ENCODE results near the gene SLC36A3. TPM values are rescaled to one million over a fixed set of nuclear protein-coding genes. Genes with fewer than 3 reads are reported as not detected.
"Not testable (repeated sequence)": the region's sequence is repeated elsewhere in the genome, so short reads cannot be mapped to it uniquely, and the experiment has no call there.

SLC36A3 gene
- total RNA-seq, 1 experiment from 2014 or later, result not detected

- Histone ChIP-seq H3K9me3 (ENCODE audit: control insufficient read depth in 1 of 2, insufficient read depth in 1 of 2, low read depth in 1 of 2, low read length in 2 of 2) (no peaks in the 10 kb centered on the region), H3K4me1 (ENCODE audit: control insufficient read depth in 1 of 2, insufficient read depth in 2 of 2, low read length in 2 of 2) (peaks cover 3 to 42% of the 10 kb centered on the region in 2 experiments; a peak in 3 of 4 replicates), H3K27ac (ENCODE audit: low read depth, low read length) (no peak overlapping the region), H4K20me1 (ENCODE audit: insufficient read depth) (no peaks in the 10 kb centered on the region), H2AFZ (ENCODE audit: low read depth, low read length, poor library complexity, severe bottlenecking) (no peak overlapping the region), H3K79me2 (ENCODE audit: insufficient read depth, low read length) (no peaks in the 10 kb centered on the region), H3K9ac (ENCODE audit: low read length) (no peak overlapping the region), H3K4me2 (ENCODE audit: low read length) (no peak overlapping the region), H3K27me3 (ENCODE audit: insufficient read depth, low read length) (no peaks in the 10 kb centered on the region), H3K36me3 (ENCODE audit: control insufficient read depth in 1 of 2, insufficient read depth in 2 of 2, low read length in 2 of 2) (no peaks in the 10 kb centered on the region), H3K9me2 (ENCODE audit: insufficient read depth) (no peaks in the 10 kb centered on the region), H3K4me3 (replicated peaks in 1 of 2; ENCODE audit: low read depth in 1 of 2, low read length in 2 of 2) (no peak overlapping the region)
- ChIA-PET RAD21 (ENCODE audit: low non-redundant PET in 1 of 2, low total read pairs in 2 of 2, uncharacterized antibody in 2 of 2, unreplicated experiment in 2 of 2) (no interaction called here), CTCF (interaction anchor here (0.7 kb wide), 1 partner anchor 455 kb away, joined by 3 read pairs; no protein-coding TSS in a partner anchor), POLR2A (no interaction called here)
- no peak for TF ChIP-seq CTCF (IDR thresholded peaks at IDR 0.05 in 2 of 3, conservative IDR thresholded peaks at IDR 0.05 in 1 of 3; ENCODE audit: borderline replicate concordance in 1 of 3, insufficient read depth in 1 of 3, low read depth in 2 of 3, low read length in 2 of 3)
- TF ChIP-seq EGR1 (IDR thresholded peaks at IDR 0.05; ENCODE audit: low read depth), result no peak
- no peak for TF ChIP-seq POLR2AphosphoS5 (IDR thresholded peaks at IDR 0.05; ENCODE audit: low read depth, low read length)
- TF ChIP-seq ZNF274 (IDR thresholded peaks at IDR 0.05; ENCODE audit: low read depth, low read length), result no peak
- no peak for TF ChIP-seq ZFX (IDR thresholded peaks at IDR 0.05)
- DNase-seq (ENCODE audit: low read depth, low spot score) (no peak), ATAC-seq (no peak)
- intact Hi-C loops (cut with micrococcal nuclease), result loop anchor here (10.0 kb wide), 1 partner anchor 489 kb away; no protein-coding TSS in a partner anchor
- BruUV-seq (replicated peaks), result no TSS peak
Measured at GRCh38 chr5:151255621-151256286, 47.8 kb downstream of the SLC36A3 start.

GRCh38 chr5:151254990-151255389, 48.6 kb downstream of the SLC36A3 start:
- DNase-seq (ENCODE audit: low read depth, low spot score); H3K27me3 ChIP-seq (ENCODE audit: insufficient read depth, low read length); RAD21 ChIA-PET (ENCODE audit: low non-redundant PET in 1 of 2, low total read pairs in 2 of 2, uncharacterized antibody in 2 of 2, unreplicated experiment in 2 of 2); H3K9me3 ChIP-seq (ENCODE audit: control insufficient read depth in 1 of 2, insufficient read depth in 1 of 2, low read depth in 1 of 2, low read length in 2 of 2); H4K20me1 ChIP-seq (ENCODE audit: insufficient read depth); H3K36me3 ChIP-seq (ENCODE audit: control insufficient read depth in 1 of 2, insufficient read depth in 2 of 2, low read length in 2 of 2); H3K4me2 ChIP-seq (ENCODE audit: low read length); H3K9ac ChIP-seq (ENCODE audit: low read length); POLR2A ChIA-PET; BruUV-seq (replicated peaks); H3K4me3 ChIP-seq (replicated peaks in 1 of 2; ENCODE audit: low read depth in 1 of 2, low read length in 2 of 2); ATAC-seq; H2AFZ ChIP-seq (ENCODE audit: low read depth, low read length, poor library complexity, severe bottlenecking); H3K79me2 ChIP-seq (ENCODE audit: insufficient read depth, low read length); H3K9me2 ChIP-seq (ENCODE audit: insufficient read depth); CTCF ChIA-PET; H3K27ac ChIP-seq (ENCODE audit: low read depth, low read length): not testable (repeated sequence)
- intact Hi-C loops (cut with micrococcal nuclease), result loop anchor here (10.0 kb wide), 1 partner anchor 490 kb away; no protein-coding TSS in a partner anchor
- peaks cover 3 to 42% of the 10 kb centered on the region in 2 experiments; a peak in 3 of 4 replicates for H3K4me1 ChIP-seq (ENCODE audit: control insufficient read depth in 1 of 2, insufficient read depth in 2 of 2, low read length in 2 of 2)
